Peyer's patch (tissue), 4 donors: ENCODE data around the gene CRTC1. TPM values are rescaled to one million over a fixed set of nuclear protein-coding genes. Genes with fewer than 3 reads are reported as not detected.

Source experiments
- DNase-seq, 3 donors: peaks; one replicate each; pipeline ENCODE4 v3.0.0-alpha.2; 2017 to 2019
- H3K27ac ChIP-seq, 4 donors: fragments of 200-600 bp; sonication (generic); one replicate each; pipeline ENCODE4 v1.5.1; 2016 to 2019
- H3K27me3 ChIP-seq, 2 donors: fragments of 200-600 bp; sonication (generic); one replicate each; pipeline ENCODE4 v1.5.1; 2019
- H3K36me3 ChIP-seq, 3 donors: fragments of 200-600 bp; sonication (generic); one replicate each; pipeline ENCODE4 v1.5.1; 2016 to 2019
- H3K4me1 ChIP-seq, 4 donors: fragments of 200-600 bp; sonication (generic); one replicate each; pipeline ENCODE4 v1.5.1; 2016 to 2019
- H3K4me3 ChIP-seq, 4 donors: fragments of 200-600 bp; sonication (generic); 1 replicate in 3 of 4; 2 replicates in 1 of 4; pipeline ENCODE4 v1.5.1; 2016 to 2019; ENCODE audit warnings: mild to moderate bottlenecking in 1 of 4
- H3K9me3 ChIP-seq, 4 donors: fragments of 200-600 bp; sonication (generic); one replicate each; pipeline ENCODE4 v1.5.1; 2016 to 2019; ENCODE audit warnings: mild to moderate bottlenecking in 1 of 4
- POLR2A ChIP-seq, 2 donors: fragments of 450-650 bp; IDR thresholded peaks; one replicate each; pipeline ENCODE4 v1.5.1; 2017; ENCODE audit warnings: antibody characterized with exemption in 2 of 2, mild to moderate bottlenecking in 2 of 2, moderate library complexity in 2 of 2
- total RNA-seq, 4 donors: library from RNA; depleted of rRNA; stranded (reverse); fragments of >200 nt; gene quantifications; one replicate each; pipeline ENCODE4 v1.1.0, GENCODE V29; 2016
- TF ChIP-seq, protein P1 (sequence below), 6 experiments: fragments of 450-650 bp in 4 of 6; fragments of 200-600 bp in 2 of 6; sonication (generic) in 1 of 6; IDR thresholded peaks; one replicate each; pipeline ENCODE4 v1.5.1; 2017 to 2019; ENCODE audit warnings: antibody characterized with exemption in 6 of 6, mild to moderate bottlenecking in 3 of 6, moderate library complexity in 1 of 6

The CRTC1 gene
- total RNA-seq, 4 donors from 2014 or later = 5.1 to 21.5 (median 9.4) TPM

DNA sequence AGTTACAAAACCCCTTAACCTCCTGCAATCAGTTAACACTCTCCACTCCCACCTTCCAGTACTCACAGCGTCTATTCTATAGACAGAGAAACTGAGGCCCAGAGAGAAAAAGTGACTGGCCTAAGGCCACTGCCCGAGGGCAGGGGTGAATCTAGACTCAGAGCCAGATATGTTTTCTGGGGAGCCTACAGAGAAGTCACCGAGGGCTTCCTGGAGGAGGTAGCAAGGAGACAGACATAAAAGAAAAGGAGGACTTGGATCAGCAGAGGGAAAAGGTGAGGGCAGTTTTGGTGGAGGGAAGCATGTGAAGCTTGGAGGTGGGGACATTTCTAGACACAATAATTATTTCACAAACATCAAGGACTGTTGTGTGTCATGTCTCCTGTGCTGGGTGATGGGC, 109.2 kb downstream of the CRTC1 start:
- TF ChIP-seq, protein P1, sequence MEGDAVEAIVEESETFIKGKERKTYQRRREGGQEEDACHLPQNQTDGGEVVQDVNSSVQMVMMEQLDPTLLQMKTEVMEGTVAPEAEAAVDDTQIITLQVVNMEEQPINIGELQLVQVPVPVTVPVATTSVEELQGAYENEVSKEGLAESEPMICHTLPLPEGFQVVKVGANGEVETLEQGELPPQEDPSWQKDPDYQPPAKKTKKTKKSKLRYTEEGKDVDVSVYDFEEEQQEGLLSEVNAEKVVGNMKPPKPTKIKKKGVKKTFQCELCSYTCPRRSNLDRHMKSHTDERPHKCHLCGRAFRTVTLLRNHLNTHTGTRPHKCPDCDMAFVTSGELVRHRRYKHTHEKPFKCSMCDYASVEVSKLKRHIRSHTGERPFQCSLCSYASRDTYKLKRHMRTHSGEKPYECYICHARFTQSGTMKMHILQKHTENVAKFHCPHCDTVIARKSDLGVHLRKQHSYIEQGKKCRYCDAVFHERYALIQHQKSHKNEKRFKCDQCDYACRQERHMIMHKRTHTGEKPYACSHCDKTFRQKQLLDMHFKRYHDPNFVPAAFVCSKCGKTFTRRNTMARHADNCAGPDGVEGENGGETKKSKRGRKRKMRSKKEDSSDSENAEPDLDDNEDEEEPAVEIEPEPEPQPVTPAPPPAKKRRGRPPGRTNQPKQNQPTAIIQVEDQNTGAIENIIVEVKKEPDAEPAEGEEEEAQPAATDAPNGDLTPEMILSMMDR (IDR thresholded peaks at IDR 0.05) = no peak
- no peak for TF ChIP-seq POLR2A (IDR thresholded peaks at IDR 0.05)
- H3K27ac ChIP-seq = no peak overlapping the region
- DNase-seq = no peak
- peaks cover 0 to 40% of the 10 kb centered on the region in 2 donors for H3K27me3 ChIP-seq
- H3K4me3 ChIP-seq = no peak overlapping the region
- no peaks in the 10 kb centered on the region for H3K9me3 ChIP-seq
- H3K4me1 ChIP-seq = peaks cover 0 to 31% (median 21%) of the 10 kb centered on the region in 4 donors
- no peaks in the 10 kb centered on the region for H3K36me3 ChIP-seq

DNA sequence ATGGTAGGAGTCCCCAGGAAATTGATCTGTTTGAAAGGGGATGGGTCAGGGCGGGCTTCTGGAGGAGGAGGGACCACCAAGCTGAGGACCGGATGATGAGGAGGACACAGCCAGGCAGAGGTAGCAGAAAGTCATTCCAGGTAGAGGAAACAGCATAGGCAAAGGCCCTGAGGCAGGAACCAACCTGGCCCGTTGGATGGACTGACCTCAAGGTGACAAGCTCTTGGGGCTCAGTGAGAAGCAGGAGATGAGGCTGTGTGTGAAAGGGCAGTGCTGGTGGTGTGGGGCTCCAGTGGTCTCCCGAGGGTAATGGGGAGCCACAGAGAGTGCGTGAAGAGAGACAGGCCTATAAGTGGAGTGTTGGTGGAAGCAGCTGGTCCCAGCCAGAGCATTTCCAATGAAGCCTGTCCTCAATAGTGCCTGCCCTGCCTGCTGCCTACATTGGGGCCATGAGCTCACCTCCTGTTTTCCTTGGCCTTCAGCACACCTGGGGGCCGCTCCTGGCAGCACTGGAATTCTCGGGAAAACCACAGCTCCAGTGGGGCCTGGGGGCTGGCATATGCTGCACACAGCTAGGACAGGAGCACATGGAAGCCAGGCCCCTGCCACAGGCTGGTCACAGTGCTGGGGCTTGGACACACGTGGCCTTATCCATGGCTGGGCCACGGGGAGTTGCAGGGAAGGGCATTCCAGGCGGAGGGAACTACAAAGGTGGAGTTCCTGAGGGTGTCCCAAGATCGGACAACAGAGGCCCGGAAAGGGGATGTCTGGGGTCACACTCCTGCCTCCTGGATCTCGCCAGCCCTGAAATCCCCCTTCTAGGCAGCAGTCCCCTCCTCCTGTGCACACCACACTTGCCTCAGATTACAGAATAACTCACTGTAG, 109.9 kb downstream of the CRTC1 start:
- Histone ChIP-seq H3K36me3 (no peaks in the 10 kb centered on the region), H3K27me3 (peaks cover 0 to 32% of the 10 kb centered on the region in 2 donors), H3K4me1 (peaks cover 0 to 27% (median 18%) of the 10 kb centered on the region in 4 donors), H3K4me3 (no peak overlapping the region), H3K27ac (no peak overlapping the region), H3K9me3 (no peaks in the 10 kb centered on the region)
- TF ChIP-seq, protein P1 (IDR thresholded peaks at IDR 0.05) = no peak
- no peak for TF ChIP-seq POLR2A (IDR thresholded peaks at IDR 0.05)
- DNase-seq = no peak

DNA sequence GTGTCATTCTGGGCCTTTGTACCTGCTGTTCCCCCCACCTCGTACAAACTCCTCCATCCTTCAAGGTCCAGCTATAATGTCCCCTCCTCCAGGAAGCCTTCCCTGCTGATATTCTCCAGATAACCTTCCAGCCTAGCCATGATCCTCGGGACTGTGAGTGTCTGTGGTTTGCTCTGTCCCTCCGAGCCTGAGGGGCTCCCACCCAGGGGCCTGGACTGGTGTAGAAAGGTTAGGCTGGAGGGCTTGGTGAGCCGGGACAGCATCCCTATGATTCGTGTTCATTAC, 110.5 kb downstream of the CRTC1 start:
- Histone ChIP-seq H3K27me3 (peaks cover 0 to 27% of the 10 kb centered on the region in 2 donors), H3K9me3 (no peaks in the 10 kb centered on the region), H3K4me3 (no peak overlapping the region), H3K36me3 (no peaks in the 10 kb centered on the region), H3K4me1 (peaks cover 0 to 21% (median 15%) of the 10 kb centered on the region in 4 donors), H3K27ac (no peak overlapping the region)
- TF ChIP-seq, protein P1 (IDR thresholded peaks at IDR 0.05) = no peak
- no peak for TF ChIP-seq POLR2A (IDR thresholded peaks at IDR 0.05)
- DNase-seq = no peak

DNA sequence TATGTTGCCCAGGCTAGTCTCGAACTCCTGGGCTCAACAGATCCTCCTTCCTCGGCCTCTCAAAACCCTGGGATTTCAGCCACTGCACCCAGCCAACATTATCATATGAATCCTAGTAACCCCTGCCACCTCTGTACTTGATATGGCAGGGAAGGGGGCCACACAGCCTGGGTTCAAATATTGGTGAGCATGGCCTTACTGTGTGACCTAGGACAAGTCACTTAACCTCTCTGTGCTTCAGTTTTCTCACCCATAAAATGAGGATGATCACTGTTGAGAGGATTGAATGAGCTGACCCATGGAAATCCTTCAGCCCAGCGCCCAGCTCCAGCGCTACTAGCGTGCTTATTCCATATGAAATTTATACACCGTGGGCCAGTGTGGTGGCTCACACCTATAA, 111.2 kb downstream of the CRTC1 start:
- no peak for DNase-seq
- H3K36me3 ChIP-seq = no peaks in the 10 kb centered on the region
- TF ChIP-seq, protein P1 (IDR thresholded peaks at IDR 0.05) = no peak
- TF ChIP-seq POLR2A (IDR thresholded peaks at IDR 0.05) = no peak
- H3K4me3 ChIP-seq = no peak overlapping the region
- H3K9me3 ChIP-seq = no peaks in the 10 kb centered on the region
- H3K27me3 ChIP-seq = peaks cover 0 to 19% of the 10 kb centered on the region in 2 donors
- peaks cover 0 to 14% (median 8%) of the 10 kb centered on the region in 4 donors for H3K4me1 ChIP-seq
- H3K27ac ChIP-seq = no peak overlapping the region

DNA sequence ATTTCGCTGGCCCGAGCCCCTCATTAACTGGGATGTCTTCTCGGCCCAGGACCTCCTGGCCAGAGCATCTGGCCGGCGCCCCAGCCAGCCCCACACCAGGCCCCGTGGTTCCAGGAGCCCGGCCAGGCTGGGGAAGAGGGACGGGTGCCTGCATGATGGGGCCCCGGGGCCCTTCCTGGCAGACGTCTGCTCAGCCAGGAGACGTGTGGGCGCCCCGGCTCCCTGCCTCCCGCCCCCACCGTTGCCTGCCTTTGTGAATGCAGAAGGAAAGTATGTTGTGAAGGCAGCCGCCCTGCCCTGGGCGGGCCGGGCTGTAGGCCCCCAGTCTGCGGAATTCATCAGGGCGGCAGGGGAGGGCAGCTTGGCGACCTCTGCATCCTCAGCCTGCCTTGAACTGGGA, 112.1 kb downstream of the CRTC1 start:
- Histone ChIP-seq H3K9me3 (no peaks in the 10 kb centered on the region), H3K36me3 (no peaks in the 10 kb centered on the region), H3K27ac (no peak overlapping the region), H3K27me3 (peaks cover 0 to 11% of the 10 kb centered on the region in 2 donors), H3K4me1 (peaks cover 0 to 7% (median 3%) of the 10 kb centered on the region in 4 donors), H3K4me3 (no peak overlapping the region)
- TF ChIP-seq, protein P1 (IDR thresholded peaks at IDR 0.05) = no peak
- TF ChIP-seq POLR2A (IDR thresholded peaks at IDR 0.05) = no peak
- no peak for DNase-seq
